IMR-90 (cell line): ENCODE data around the gene DAB1. TPM values are rescaled to one million over a fixed set of nuclear protein-coding genes. Genes with fewer than 3 reads are reported as not detected.

Experiments
- ATAC-seq: fragments of 200-7000 bp; cut with Tn5 transposase; 2 replicates; pipeline ENCODE4 v1.9.1; 2020; ENCODE audit warnings: low read depth, mild to moderate bottlenecking, moderate library complexity
- BruUV-seq: library from RNA; stranded (reverse); fragments of 400-500 nt; replicated peaks from 2 replicates; lab custom pipeline; 2021; lab: Mats Ljungman, UMichigan
- CTCF ChIA-PET: fragments of 300-600 bp; formaldehyde crosslinking; extraction: SDS; loops from one replicate; lab custom pipeline; 2021; ENCODE audit warnings: antibody characterized with exemption; lab: Yijun Ruan, JAX
- POLR2A ChIA-PET: fragments of 300-600 bp; sonication (Branson Sonifier 250); formaldehyde crosslinking; loops from one replicate; lab custom pipeline; 2022; ENCODE audit warnings: antibody characterized with exemption; ENCODE audit not compliant: unreplicated experiment; lab: Charles Lee
- DNase-seq: peaks from one replicate; pipeline ENCODE4 v3.0.0; 2013
- H2AFZ ChIP-seq: replicated peaks from 2 replicates; pipeline ENCODE3; 2013; ENCODE audit warnings: low read length, mild to moderate bottlenecking; ENCODE audit not compliant: poor library complexity
- H2AK5ac ChIP-seq: 2 replicates; pipeline ENCODE4 v1.6.1; 2013; ENCODE audit warnings: low read depth, low read length, inconsistent platforms
- H2AK9ac ChIP-seq: replicated peaks from 2 replicates; pipeline ENCODE3; 2013; ENCODE audit warnings: mild to moderate bottlenecking, low read depth, low read length, moderate library complexity; ENCODE audit not compliant: poor library complexity
- H2BK120ac ChIP-seq: 2 replicates; pipeline ENCODE4 v1.6.1; 2013; ENCODE audit warnings: low read depth, low read length, inconsistent platforms
- H2BK15ac ChIP-seq: 3 replicates; pipeline ENCODE4 v1.6.1; 2013; ENCODE audit warnings: low read depth, low read length, inconsistent platforms
- H2BK20ac ChIP-seq: 2 replicates; pipeline ENCODE4 v1.6.1; 2013; ENCODE audit warnings: low read depth, mild to moderate bottlenecking, inconsistent platforms, low read length, moderate library complexity
- H2BK5ac ChIP-seq: 2 replicates; pipeline ENCODE4 v1.6.1; 2013; ENCODE audit warnings: mild to moderate bottlenecking, low read depth, low read length, inconsistent platforms; ENCODE audit not compliant: poor library complexity, severe bottlenecking
- H3K14ac ChIP-seq: replicated peaks from 2 replicates; pipeline ENCODE4 v1.6.1; 2013; ENCODE audit warnings: low read depth, low read length, inconsistent platforms
- H3K18ac ChIP-seq: 2 replicates; pipeline ENCODE4 v1.6.1; 2013; ENCODE audit warnings: low read depth, low read length, control low read depth
- H3K23ac ChIP-seq: 2 replicates; pipeline ENCODE4 v1.6.1; 2013; ENCODE audit warnings: low read depth, low read length, inconsistent platforms
- H3K27ac ChIP-seq: 2 replicates; pipeline ENCODE4 v1.5.1; 2013; ENCODE audit warnings: mild to moderate bottlenecking, control low read depth, low read length; ENCODE audit not compliant: insufficient read depth
- H3K27me3 ChIP-seq: 2 replicates; pipeline ENCODE4 v1.6.1; 2013; ENCODE audit warnings: low read length; ENCODE audit not compliant: control insufficient read depth, insufficient read depth
- H3K36me3 ChIP-seq: 2 replicates; pipeline ENCODE4 v1.6.1; 2013; ENCODE audit warnings: low read length, mixed read lengths; ENCODE audit not compliant: control insufficient read depth, insufficient read depth
- H3K4ac ChIP-seq: 2 replicates; pipeline ENCODE4 v1.6.1; 2013; ENCODE audit warnings: low read depth, low read length, inconsistent platforms
- H3K4me1 ChIP-seq: 2 replicates; pipeline ENCODE4 v1.6.1; 2013; ENCODE audit warnings: low read length, mixed read lengths; ENCODE audit not compliant: control insufficient read depth, insufficient read depth
- H3K4me2 ChIP-seq: 2 replicates; pipeline ENCODE4 v1.6.1; 2013; ENCODE audit warnings: low read depth, mild to moderate bottlenecking, control low read depth, low read length, moderate library complexity
- H3K4me3 ChIP-seq: 2 replicates; pipeline ENCODE4 v1.5.1; 2013; ENCODE audit warnings: low read depth, mild to moderate bottlenecking, control low read depth, low read length, moderate library complexity; ENCODE audit not compliant: insufficient read depth
- H3K56ac ChIP-seq: 2 replicates; pipeline ENCODE4 v1.6.1; 2013; ENCODE audit warnings: low read length, inconsistent platforms; ENCODE audit not compliant: insufficient read depth; ENCODE audit errors: extremely low read depth
- H3K79me1 ChIP-seq, 2 experiments: 2 replicates each; pipeline ENCODE4 v1.6.1; 2013; ENCODE audit warnings: low read length in 2 of 2, inconsistent platforms in 1 of 2, low read depth in 1 of 2
- H3K9ac ChIP-seq: 2 replicates; pipeline ENCODE4 v1.6.1; 2013; ENCODE audit warnings: low read depth, low read length, control low read depth
- H3K9me1 ChIP-seq: 2 replicates; pipeline ENCODE4 v1.6.1; 2013; ENCODE audit warnings: low read length, inconsistent platforms; ENCODE audit not compliant: insufficient read depth
- H3K9me3 ChIP-seq: 2 replicates; pipeline ENCODE4 v1.6.1; 2013; ENCODE audit warnings: low read length; ENCODE audit not compliant: control insufficient read depth, insufficient read depth
- H4K20me1 ChIP-seq: 2 replicates; pipeline ENCODE4 v1.6.1; 2013; ENCODE audit warnings: low read length, inconsistent platforms; ENCODE audit not compliant: insufficient read depth
- H4K5ac ChIP-seq: 2 replicates; pipeline ENCODE4 v1.6.1; 2013; ENCODE audit warnings: mild to moderate bottlenecking, low read depth, low read length, control low read depth
- H4K8ac ChIP-seq, 2 experiments: 2 replicates each; pipeline ENCODE4 v1.6.1; 2013; ENCODE audit warnings: low read depth in 2 of 2, low read length in 2 of 2, control low read depth in 1 of 2, inconsistent platforms in 1 of 2
- H4K91ac ChIP-seq: 2 replicates; pipeline ENCODE4 v1.6.1; 2013; ENCODE audit warnings: low read depth, low read length, inconsistent platforms; ENCODE audit not compliant: insufficient read depth
- BHLHE40 ChIP-seq: fragments of 150-350 bp; IDR thresholded peaks from 2 replicates; pipeline ENCODE4 v1.6.1; 2016; ENCODE audit warnings: mild to moderate bottlenecking, low read depth, low read length
- CEBPB ChIP-seq: IDR thresholded peaks from 2 replicates; pipeline ENCODE4 v1.6.1; 2012; ENCODE audit warnings: low read depth, low read length, improper control_type of control experiment
- CTCF ChIP-seq: conservative IDR thresholded peaks from 2 replicates; pipeline ENCODE4 v1.5.1; 2012; ENCODE audit warnings: mild to moderate bottlenecking, low read depth, low read length, improper control_type of control experiment
- FOS ChIP-seq: fragments of 150-350 bp; IDR thresholded peaks from 2 replicates; pipeline ENCODE4 v1.6.1; 2016; ENCODE audit warnings: low read depth, low read length
- MAFK ChIP-seq: IDR thresholded peaks from 2 replicates; pipeline ENCODE4 v1.6.1; 2012; ENCODE audit warnings: low read depth, low read length, improper control_type of control experiment
- MAZ ChIP-seq: IDR thresholded peaks from 2 replicates; pipeline ENCODE4 v1.6.1; 2012; ENCODE audit warnings: low read depth, mild to moderate bottlenecking, low read length, improper control_type of control experiment, moderate library complexity, borderline replicate concordance
- MXI1 ChIP-seq: IDR thresholded peaks from 2 replicates; pipeline ENCODE4 v1.6.1; 2012; ENCODE audit warnings: low read depth, mild to moderate bottlenecking, low read length, moderate library complexity, borderline replicate concordance
- NFE2L2 ChIP-seq: fragments of 150-350 bp; IDR thresholded peaks from 2 replicates; pipeline ENCODE4 v1.6.1; 2016; ENCODE audit warnings: low read depth, mild to moderate bottlenecking, low read length
- POLR2A ChIP-seq: IDR thresholded peaks from 2 replicates; pipeline ENCODE4 v1.6.1; 2012; ENCODE audit warnings: mild to moderate bottlenecking, low read depth, low read length
- RAD21 ChIP-seq: IDR thresholded peaks from 2 replicates; pipeline ENCODE4 v1.6.1; 2012; ENCODE audit warnings: low read length, improper control_type of control experiment
- RCOR1 ChIP-seq: IDR thresholded peaks from 2 replicates; pipeline ENCODE4 v1.6.1; 2012; ENCODE audit warnings: mild to moderate bottlenecking, low read length, improper control_type of control experiment; ENCODE audit not compliant: insufficient replicate concordance
- RFX5 ChIP-seq: IDR thresholded peaks from 2 replicates; pipeline ENCODE4 v1.8.0; 2012; ENCODE audit warnings: low read depth, mild to moderate bottlenecking, low read length, moderate library complexity
- SMC3 ChIP-seq: fragments of 150-350 bp; IDR thresholded peaks from 2 replicates; pipeline ENCODE4 v1.6.1; 2016; ENCODE audit warnings: low read depth, mild to moderate bottlenecking, antibody characterized with exemption, low read length, moderate library complexity
- USF2 ChIP-seq: fragments of 150-350 bp; IDR thresholded peaks from 2 replicates; pipeline ENCODE4 v1.6.1; 2017; ENCODE audit warnings: mild to moderate bottlenecking, antibody characterized with exemption, low read length, low read depth
- WGBS, 2 experiments: methylation state at CpG; one replicate each; pipeline versions ENCODE4 v1.1.5 to v1.1.7; 2013; ENCODE audit warnings: missing lambda C conversion rate in 2 of 2; ENCODE audit not compliant: insufficient read length in 1 of 2; ENCODE audit errors: extremely low coverage in 2 of 2; 5-methylcytosine and 5-hydroxymethylcytosine counted together
- dilution Hi-C: fragments of 300-500 bp; cut with HindIII; formaldehyde crosslinking; loops from one replicate; pipeline ENCODE4 v1.14.3; 2018; ENCODE audit warnings: low sequenced_read_pairs; ENCODE audit not compliant: unreplicated experiment
- in situ Hi-C: fragments of 300-500 bp; cut with MboI; formaldehyde crosslinking; loops from 3 replicates; pipeline ENCODE4 v1.14.3; 2019; ENCODE audit warnings: low sequenced_read_pairs, inconsistent platforms, mixed read lengths
- intact Hi-C: fragments of 100-400 bp; cut with micrococcal nuclease; formaldehyde crosslinking; loops from 2 replicates; pipeline ENCODE4 v1.10.0; 2022
- polyA plus RNA-seq, 3 experiments: library from polyadenylated mRNA; depleted of rRNA; stranded (reverse); fragments of >200 nt; gene quantifications; 2 replicates each; pipeline ENCODE4 v1.2.3, GENCODE V29; 2012; ENCODE audit warnings: low replicate concordance in 1 of 3
- total RNA-seq: library from RNA; depleted of rRNA; stranded (reverse); fragments of >200 nt; gene quantifications from 2 replicates; pipeline ENCODE4 v1.2.3, GENCODE V29; 2012

Gene DAB1
- total and polyA plus RNA-seq, 2 of the 4 experiments (the other 2 are of a cell fraction) = 0.18 to 0.41 TPM

- H2BK20ac ChIP-seq = no peak overlapping the region
- no peaks in the 10 kb centered on the region; the same call in 1 of the 2 replicates for H3K4me1 ChIP-seq
These were observed 450.9 kb downstream of the DAB1 start for GRCh38 chr1:56972976-56973375.

More at GRCh38 chr1:56972976-56973375, 450.9 kb downstream of the DAB1 start:
- H3K4me2 ChIP-seq = no peak overlapping the region
- no CpG with 5 or more reads among the region's 1 CpG for WGBS, 2 experiments
- no TSS peak for BruUV-seq
- H3K9me1 ChIP-seq = no peaks in the 10 kb centered on the region; the same call in 1 of the 2 replicates
- no peak for ATAC-seq
- no peak overlapping the region for H3K18ac ChIP-seq
- H2AFZ ChIP-seq = no peak overlapping the region
- no peak overlapping the region for H4K91ac ChIP-seq
- no peak for DNase-seq
- no peak overlapping the region for H2BK120ac ChIP-seq
- H4K5ac ChIP-seq = no peak overlapping the region
- no peaks in the 10 kb centered on the region for H4K20me1 ChIP-seq
- no peak overlapping the region for H3K9ac ChIP-seq
- peaks cover 3% of the 10 kb centered on the region for H3K27me3 ChIP-seq
- H3K27ac ChIP-seq = no peak overlapping the region
- in situ Hi-C loops (no loop called here), intact Hi-C loops (no loop called here), dilution Hi-C loops (no loop called here)
- ChIA-PET POLR2A (no interaction called here), CTCF (no interaction called here)
- no peak overlapping the region for H2BK15ac ChIP-seq
- no peak overlapping the region for H3K4me3 ChIP-seq
- H3K36me3 ChIP-seq = no peaks in the 10 kb centered on the region
- H3K56ac ChIP-seq = no peak overlapping the region
- H2BK5ac ChIP-seq = no peak overlapping the region
- H3K4ac ChIP-seq = no peak overlapping the region
- H3K79me1 ChIP-seq = no peaks in the 10 kb centered on the region
- H3K14ac ChIP-seq = no peak overlapping the region
- no peak overlapping the region for H4K8ac ChIP-seq
- no peak overlapping the region for H3K23ac ChIP-seq
- TF ChIP-seq USF2 (no peak), RCOR1 (no peak), BHLHE40 (no peak), SMC3 (no peak), FOS (no peak), NFE2L2 (no peak), MXI1 (no peak), CEBPB (no peak), RFX5 (no peak), RAD21 (no peak), POLR2A (no peak), CTCF (no peak), MAZ (no peak), MAFK (no peak)
- no peaks in the 10 kb centered on the region for H3K9me3 ChIP-seq
- no peak overlapping the region for H2AK5ac ChIP-seq
- H2AK9ac ChIP-seq = no peak overlapping the region
